ENCODE measurements around the gene ZFP92.

ZFP92 gene

DNA sequence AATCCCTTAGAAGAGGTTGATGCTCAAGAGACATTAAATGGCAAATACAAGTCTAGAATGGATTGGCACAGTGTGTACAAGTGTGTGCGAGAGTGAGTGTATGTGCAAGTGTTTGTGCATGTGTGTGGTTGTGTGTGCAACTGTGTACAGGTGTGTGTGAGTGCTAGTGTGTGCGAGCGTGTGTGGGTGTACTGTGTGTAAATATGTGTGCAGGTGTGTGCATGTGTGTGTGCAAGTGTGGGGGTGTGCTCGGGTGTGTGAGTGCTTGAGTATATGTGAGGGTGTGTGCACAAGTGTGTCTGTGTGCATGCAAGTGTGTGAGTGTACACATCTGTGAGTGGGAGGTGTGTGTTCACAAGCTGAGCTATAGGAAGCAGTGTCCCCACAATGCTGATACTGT is 28.7 kb downstream of the ZFP92 start:
- no peak for DNase-seq (ENCODE audit: low spot score)

- no peak for DNase-seq (ENCODE audit: low spot score)
These were observed 29.4 kb downstream of the ZFP92 start for GRCh38 chrX:153440556-153441135.

GRCh38 chrX:153441296-153441695 is 30.0 kb downstream of the ZFP92 start:
- DNase-seq (ENCODE audit: low spot score), result no peak

DNA sequence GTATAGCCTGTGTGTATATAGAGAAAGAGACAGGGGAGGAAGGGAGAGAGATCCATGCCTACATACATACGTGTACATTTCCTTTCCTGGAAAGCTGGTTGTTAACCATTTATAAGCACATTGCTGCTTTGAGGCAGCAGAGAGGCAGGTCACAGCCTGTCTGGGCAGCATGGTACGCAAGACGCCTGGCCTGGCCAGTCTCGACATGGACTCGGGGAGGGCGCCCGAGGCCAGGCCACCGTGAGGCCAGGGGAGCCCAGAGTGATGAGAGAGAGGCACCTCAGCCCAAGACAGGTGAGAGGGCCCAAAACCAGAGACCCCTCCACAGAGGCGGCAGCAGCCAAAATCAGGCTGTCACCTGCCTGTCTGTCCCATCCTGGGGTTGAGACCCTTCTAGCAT is 30.7 kb downstream of the ZFP92 start:
- DNase-seq (ENCODE audit: low spot score), result no peak

DNA sequence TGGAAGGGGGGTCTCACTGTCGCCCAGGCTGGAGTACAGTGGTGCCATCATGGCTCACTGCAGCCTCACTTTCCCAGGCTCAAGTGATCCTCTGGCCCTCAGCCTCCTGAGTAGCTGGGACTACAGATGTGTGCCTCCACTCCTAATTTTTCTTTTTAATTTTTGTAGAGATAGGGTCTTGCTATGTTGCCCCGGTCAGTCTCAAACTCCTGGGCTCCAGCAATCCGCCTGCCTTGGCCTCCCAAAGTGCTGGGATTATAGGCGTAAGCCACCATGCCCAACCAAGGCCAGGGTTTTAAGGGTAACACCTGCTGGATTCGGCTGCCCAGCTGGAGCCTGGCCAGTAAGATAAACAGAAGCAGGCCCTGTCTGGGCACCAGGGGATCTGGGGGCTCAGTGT is 31.2 kb downstream of the ZFP92 start:
- no peak for DNase-seq (ENCODE audit: low spot score)

GRCh38 chrX:153443476-153444332 is 32.4 kb downstream of the ZFP92 start:
- DNase-seq (ENCODE audit: low spot score), result no peak

GRCh38 chrX:153444333-153445011 is 33.2 kb downstream of the ZFP92 start:
- no peak for DNase-seq (ENCODE audit: low spot score)

GRCh38 chrX:153445106-153445855 is 34.0 kb downstream of the ZFP92 start:
- no peak for DNase-seq (ENCODE audit: low spot score)

DNA sequence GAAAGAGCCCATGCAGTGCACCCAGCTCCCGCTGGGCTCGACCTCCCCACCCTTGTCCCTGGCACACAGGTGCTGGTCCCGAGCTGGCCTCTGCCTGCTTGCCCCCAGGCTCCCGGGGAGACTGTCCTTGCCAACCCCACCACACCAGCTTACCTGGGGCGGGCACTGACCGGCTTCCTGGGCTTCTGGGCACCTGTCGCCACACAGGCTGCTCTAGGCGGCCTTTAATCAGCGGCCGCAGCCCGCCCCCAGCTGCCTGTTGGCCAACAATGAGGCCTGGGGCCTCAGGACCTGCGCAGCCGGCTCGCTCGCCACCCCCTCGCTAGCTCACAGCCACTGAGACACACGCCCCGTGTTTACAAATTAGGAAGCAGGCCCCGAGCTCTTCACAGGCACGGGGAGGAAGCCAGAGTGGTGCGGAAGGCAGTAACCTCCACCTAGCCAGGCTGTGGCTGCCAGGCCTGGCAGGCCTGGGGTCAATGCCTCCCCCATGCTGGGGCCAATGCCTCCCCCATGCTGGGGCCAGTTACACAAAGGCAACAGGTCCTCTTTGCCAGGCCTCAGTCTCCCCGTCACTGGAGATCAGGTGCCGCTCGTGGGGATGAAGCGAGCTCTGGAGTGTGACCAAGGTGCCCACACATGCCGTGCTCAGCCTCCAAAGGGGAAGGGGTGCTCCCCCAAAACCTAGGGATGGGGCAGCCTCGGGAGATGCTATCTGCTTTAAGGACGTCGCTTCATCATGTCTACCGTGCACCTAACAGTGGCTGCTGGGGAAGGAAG is 34.8 kb downstream of the ZFP92 start, which contains the start of gene TREX2:
Gene TREX2, minus strand, starts transcription at position 201 of the 780 bp plus-strand sequence. CDS start 626 bp downstream, outside the sequence.
- no peak for DNase-seq (ENCODE audit: low spot score)

DNA sequence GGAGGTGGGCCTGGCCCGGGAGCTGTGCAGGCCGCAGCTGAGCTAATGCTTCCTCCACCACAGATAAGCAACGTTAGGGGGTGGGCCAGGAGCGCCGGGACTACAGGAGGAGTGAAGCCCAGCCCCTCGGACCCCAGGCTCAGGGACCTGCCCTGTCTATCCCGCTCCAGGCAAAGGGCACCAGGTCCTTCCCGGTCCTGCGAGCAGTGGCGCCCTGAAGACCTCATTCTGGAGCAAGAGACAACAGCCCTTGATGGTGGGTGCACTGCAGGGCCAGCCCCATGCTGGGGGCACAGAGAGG is 35.3 kb downstream of the ZFP92 start:
- no peak for DNase-seq (ENCODE audit: low spot score)

DNA sequence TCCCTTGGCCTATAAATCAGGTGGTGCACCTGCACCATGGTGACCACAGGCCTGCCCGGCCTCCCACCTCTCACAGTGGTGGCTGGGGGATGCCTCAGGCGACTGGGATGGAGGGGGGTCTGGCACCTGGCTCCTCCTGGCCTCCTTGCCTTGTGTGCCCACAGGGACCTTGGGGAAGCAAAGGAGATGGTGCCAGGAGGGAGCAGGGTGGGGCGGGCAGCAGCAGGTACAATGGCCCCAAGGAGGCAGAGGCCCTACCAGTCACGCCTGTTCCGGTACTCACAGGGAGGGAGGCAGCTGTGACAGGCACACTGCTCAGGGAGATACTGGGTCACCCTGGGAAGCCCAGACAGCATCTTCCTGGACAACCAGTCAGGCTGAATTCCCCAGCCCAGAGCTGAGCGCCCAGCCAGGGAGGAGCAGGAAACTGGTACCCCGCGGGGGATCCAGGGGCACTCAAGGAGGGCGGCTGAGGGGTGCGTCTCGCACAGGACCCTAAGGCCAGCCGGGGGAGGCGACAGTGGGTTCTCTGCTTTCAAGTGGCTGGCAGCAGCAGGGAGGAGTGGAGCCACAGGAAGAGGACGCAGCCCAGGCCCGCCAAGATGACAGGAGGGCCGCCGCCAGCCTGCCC is 35.8 kb downstream of the ZFP92 start:
- DNase-seq (ENCODE audit: low spot score), result no peak

GRCh38 chrX:153447581-153447960 is 36.3 kb downstream of the ZFP92 start:
- DNase-seq (ENCODE audit: low spot score), result no peak

GRCh38 chrX:153448556-153449367 is 37.5 kb downstream of the ZFP92 start:
- DNase-seq (ENCODE audit: low spot score), result no peak

GRCh38 chrX:153449368-153450113 is 38.3 kb downstream of the ZFP92 start:
- DNase-seq (ENCODE audit: low spot score), result no peak

DNA sequence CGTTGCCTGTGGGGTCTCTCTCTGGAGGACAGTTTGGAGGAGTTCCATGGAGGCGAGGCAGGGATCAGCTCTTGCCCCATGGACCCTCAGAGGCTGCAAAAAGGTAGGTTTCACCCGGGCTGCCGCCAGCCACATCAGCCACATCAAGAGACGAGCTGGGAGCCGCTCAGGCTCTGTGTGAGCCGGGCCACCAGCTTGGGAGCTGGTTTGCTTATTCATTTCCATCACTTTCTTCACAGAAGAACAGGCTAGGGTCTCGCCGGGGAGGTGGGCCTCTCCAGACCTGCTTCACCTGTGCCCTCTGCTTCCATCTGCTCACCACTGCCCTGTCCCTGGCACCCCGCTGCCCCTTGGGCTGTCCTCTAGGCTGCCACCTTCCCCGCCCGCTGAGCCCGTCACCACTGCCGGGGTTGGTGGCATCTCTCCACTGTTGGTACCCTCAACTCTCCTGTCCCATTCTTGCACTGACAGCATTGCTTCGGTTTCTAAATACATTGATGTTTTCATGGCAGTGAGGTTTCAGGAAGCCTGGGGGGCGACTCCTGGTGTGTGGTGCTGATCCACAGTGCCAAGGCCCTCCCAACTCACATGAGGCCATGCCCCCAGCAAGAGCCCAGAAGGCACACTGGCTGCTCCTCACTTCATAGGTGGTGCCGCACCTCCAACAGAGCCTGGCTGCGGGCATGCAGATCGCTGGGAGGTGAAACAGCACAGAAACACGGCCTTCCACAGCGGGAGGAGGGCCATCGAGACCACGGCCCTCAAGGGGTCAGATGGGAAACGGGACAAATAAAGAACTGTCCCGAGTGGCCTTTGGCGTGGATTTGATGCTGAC is 39.1 kb downstream of the ZFP92 start:
- DNase-seq (ENCODE audit: low spot score), result no peak

GRCh38 chrX:153450949-153451277 is 39.6 kb downstream of the ZFP92 start:
- no peak for DNase-seq (ENCODE audit: low spot score)

- DNase-seq (ENCODE audit: low spot score), result no peak
These were observed 43.8 kb downstream of the ZFP92 start for GRCh38 chrX:153454901-153455550.

- DNase-seq (ENCODE audit: low spot score), result no peak
These were observed 44.3 kb downstream of the ZFP92 start for GRCh38 chrX:153455571-153455970.
